Thyroid gland (tissue), 4 donors: Measurements from ENCODE around the gene MACROD1. TPM values are rescaled to one million over a fixed set of nuclear protein-coding genes. Genes with fewer than 3 reads are reported as not detected.

Experiments
- DNase-seq, 2 donors: peaks; one replicate each; pipeline ENCODE4 v3.0.0-alpha.2; 2019
- H3K27ac ChIP-seq, 3 donors: fragments of 200-600 bp; sonication (generic); 1 replicate in 2 of 3; 2 replicates in 1 of 3; pipeline ENCODE4 v1.5.1; 2016 to 2019; ENCODE audit warnings: mild to moderate bottlenecking in 1 of 3, moderate library complexity in 1 of 3
- H3K27me3 ChIP-seq: fragments of 200-600 bp; sonication (generic); one replicate; pipeline ENCODE4 v1.5.1; 2019
- H3K36me3 ChIP-seq, 2 donors: fragments of 200-600 bp; sonication (generic); one replicate each; pipeline ENCODE4 v1.5.1; 2016 to 2019
- H3K4me1 ChIP-seq, 2 donors: fragments of 200-600 bp; sonication (generic); one replicate each; pipeline ENCODE4 v1.5.1; 2017 to 2019
- H3K4me3 ChIP-seq, 3 donors: fragments of 200-600 bp; sonication (generic); replicated peaks in 1 of 3; 1 replicate in 2 of 3; 2 replicates in 1 of 3; pipeline ENCODE4 v1.5.1; 2016; ENCODE audit warnings: mild to moderate bottlenecking in 1 of 3
- H3K9me3 ChIP-seq: fragments of 200-600 bp; sonication (generic); one replicate; pipeline ENCODE4 v1.5.1; 2017
- POLR2A ChIP-seq, 2 donors: fragments of 450-650 bp; IDR thresholded peaks; one replicate each; pipeline ENCODE4 v1.6.1; 2017; ENCODE audit warnings: antibody characterized with exemption in 2 of 2, mild to moderate bottlenecking in 2 of 2, moderate library complexity in 1 of 2
- WGBS, 2 donors: methylation state at CpG; one replicate each; pipeline ENCODE4 v1.1.5; 2017; 5-methylcytosine and 5-hydroxymethylcytosine counted together
- intact Hi-C: fragments of 100-400 bp; cut with DNase I; formaldehyde crosslinking; loops from one replicate; pipeline ENCODE4 v1.15.1; 2023
- total RNA-seq, 4 donors: library from RNA; depleted of rRNA; stranded (reverse); fragments of >200 nt; gene quantifications; one replicate each; pipeline ENCODE4 v1.2.3, GENCODE V29; 2016
- TF ChIP-seq, protein P1 (sequence below), 6 experiments: fragments of 200-600 bp in 3 of 6; fragments of 450-650 bp in 3 of 6; sonication (generic) in 3 of 6; IDR thresholded peaks; one replicate each; pipeline ENCODE4 v1.5.1; 2016 to 2019; ENCODE audit warnings: antibody characterized with exemption in 6 of 6, mild to moderate bottlenecking in 2 of 6, inconsistent platforms in 1 of 6, moderate library complexity in 1 of 6

Gene MACROD1
- total RNA-seq, 4 donors from 2014 or later: 62.5 to 89.5 (median 70.0) TPM

GRCh38 chr11:64040684-64041322, 125.1 kb downstream of the MACROD1 start:
- intact Hi-C loops: no loop called here
- Histone ChIP-seq H3K4me1 (peaks cover 5 to 26% of the 10 kb centered on the region in 2 donors), H3K27me3 (no peaks in the 10 kb centered on the region), H3K27ac (no peak overlapping the region), H3K9me3 (no peaks in the 10 kb centered on the region), H3K4me3 (no peak overlapping the region), H3K36me3 (no peaks in the 10 kb centered on the region)
- WGBS, 2 donors: 76 to 82% methylated on average over 14 of the region's 20 CpGs
- TF ChIP-seq, protein P1, sequence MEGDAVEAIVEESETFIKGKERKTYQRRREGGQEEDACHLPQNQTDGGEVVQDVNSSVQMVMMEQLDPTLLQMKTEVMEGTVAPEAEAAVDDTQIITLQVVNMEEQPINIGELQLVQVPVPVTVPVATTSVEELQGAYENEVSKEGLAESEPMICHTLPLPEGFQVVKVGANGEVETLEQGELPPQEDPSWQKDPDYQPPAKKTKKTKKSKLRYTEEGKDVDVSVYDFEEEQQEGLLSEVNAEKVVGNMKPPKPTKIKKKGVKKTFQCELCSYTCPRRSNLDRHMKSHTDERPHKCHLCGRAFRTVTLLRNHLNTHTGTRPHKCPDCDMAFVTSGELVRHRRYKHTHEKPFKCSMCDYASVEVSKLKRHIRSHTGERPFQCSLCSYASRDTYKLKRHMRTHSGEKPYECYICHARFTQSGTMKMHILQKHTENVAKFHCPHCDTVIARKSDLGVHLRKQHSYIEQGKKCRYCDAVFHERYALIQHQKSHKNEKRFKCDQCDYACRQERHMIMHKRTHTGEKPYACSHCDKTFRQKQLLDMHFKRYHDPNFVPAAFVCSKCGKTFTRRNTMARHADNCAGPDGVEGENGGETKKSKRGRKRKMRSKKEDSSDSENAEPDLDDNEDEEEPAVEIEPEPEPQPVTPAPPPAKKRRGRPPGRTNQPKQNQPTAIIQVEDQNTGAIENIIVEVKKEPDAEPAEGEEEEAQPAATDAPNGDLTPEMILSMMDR (IDR thresholded peaks at IDR 0.05): peak in 4 of 6 experiments; percentile 25 to 63 (median 43)
- no peak for TF ChIP-seq POLR2A (IDR thresholded peaks at IDR 0.05)
- DNase-seq: peak; percentile 22

- H3K4me3 ChIP-seq: no peak overlapping the region
- no peak overlapping the region for H3K27ac ChIP-seq
- no peak for TF ChIP-seq POLR2A (IDR thresholded peaks at IDR 0.05)
- TF ChIP-seq, protein P1 (IDR thresholded peaks at IDR 0.05): no peak
- intact Hi-C loops: no loop called here
- H3K36me3 ChIP-seq: no peaks in the 10 kb centered on the region
- 93 to 95% methylated on average over 15 of the region's 16 CpGs for WGBS, 2 donors
- H3K27me3 ChIP-seq: no peaks in the 10 kb centered on the region
- DNase-seq: no peak
- no peaks in the 10 kb centered on the region for H3K9me3 ChIP-seq
- H3K4me1 ChIP-seq: peaks cover 5 to 22% of the 10 kb centered on the region in 2 donors
Observed at GRCh38 chr11:64039012-64039665, 126.8 kb downstream of the MACROD1 start.

- Histone ChIP-seq H3K27ac (no peak overlapping the region), H3K36me3 (no peaks in the 10 kb centered on the region), H3K4me1 (peaks cover 5 to 22% of the 10 kb centered on the region in 2 donors), H3K4me3 (no peak overlapping the region), H3K9me3 (no peaks in the 10 kb centered on the region), H3K27me3 (no peaks in the 10 kb centered on the region)
- TF ChIP-seq POLR2A (IDR thresholded peaks at IDR 0.05): no peak
- TF ChIP-seq, protein P1 (IDR thresholded peaks at IDR 0.05): no peak
- 98 to 100% methylated on average over 4 of the region's 4 CpGs for WGBS, 2 donors
- DNase-seq: no peak
- intact Hi-C loops: no loop called here
Observed at GRCh38 chr11:64038500-64038899, 127.4 kb downstream of the MACROD1 start.

GRCh38 chr11:64037027-64037634, 128.8 kb downstream of the MACROD1 start:
- H3K9me3 ChIP-seq: no peaks in the 10 kb centered on the region
- TF ChIP-seq, protein P1 (IDR thresholded peaks at IDR 0.05): no peak
- no peak for TF ChIP-seq POLR2A (IDR thresholded peaks at IDR 0.05)
- peak overlapping the region; percentile 51 to 82 (median 58) for H3K27ac ChIP-seq
- H3K4me1 ChIP-seq: peaks cover 5 to 22% of the 10 kb centered on the region in 2 donors
- 55 to 56% methylated on average over 10 to 14 of the region's 23 CpGs for WGBS, 2 donors
- intact Hi-C loops: no loop called here
- no peak overlapping the region for H3K4me3 ChIP-seq
- peak; percentile 32 to 45 for DNase-seq
- no peaks in the 10 kb centered on the region for H3K27me3 ChIP-seq
- H3K36me3 ChIP-seq: no peaks in the 10 kb centered on the region
